ENCODE data around the gene TMEM63C.

DNA sequence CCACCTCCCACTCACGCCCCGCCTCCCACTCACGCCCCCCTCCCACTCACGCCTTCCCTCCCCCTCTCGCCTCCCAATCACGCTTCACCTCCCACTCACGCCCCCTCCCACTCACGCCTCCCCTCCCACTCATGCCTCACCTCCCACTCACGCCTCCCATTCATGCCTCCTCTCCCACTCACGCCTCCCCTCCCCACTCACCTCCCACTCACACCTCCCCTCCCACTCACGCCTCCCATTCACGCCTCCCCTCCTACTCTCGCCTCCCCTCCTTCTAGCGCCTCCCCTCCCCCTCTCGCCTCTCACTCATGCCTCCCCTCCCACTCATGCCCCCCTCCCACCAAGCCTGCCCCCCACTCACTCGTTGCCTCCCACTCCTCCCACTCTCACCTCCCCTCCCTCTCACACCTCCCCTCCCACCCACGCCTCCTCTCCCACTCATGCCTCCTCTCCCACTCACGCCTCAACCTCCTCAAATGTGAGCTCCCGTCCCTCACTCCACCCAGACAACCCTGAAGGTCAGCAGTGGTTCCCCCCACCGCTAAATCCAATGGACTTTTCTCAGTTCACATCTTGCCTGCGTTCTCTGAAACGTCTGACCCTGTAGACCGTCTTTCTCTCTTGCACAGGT is 39.8 kb downstream of the TMEM63C start:
- TF ChIP-seq, protein P1, sequence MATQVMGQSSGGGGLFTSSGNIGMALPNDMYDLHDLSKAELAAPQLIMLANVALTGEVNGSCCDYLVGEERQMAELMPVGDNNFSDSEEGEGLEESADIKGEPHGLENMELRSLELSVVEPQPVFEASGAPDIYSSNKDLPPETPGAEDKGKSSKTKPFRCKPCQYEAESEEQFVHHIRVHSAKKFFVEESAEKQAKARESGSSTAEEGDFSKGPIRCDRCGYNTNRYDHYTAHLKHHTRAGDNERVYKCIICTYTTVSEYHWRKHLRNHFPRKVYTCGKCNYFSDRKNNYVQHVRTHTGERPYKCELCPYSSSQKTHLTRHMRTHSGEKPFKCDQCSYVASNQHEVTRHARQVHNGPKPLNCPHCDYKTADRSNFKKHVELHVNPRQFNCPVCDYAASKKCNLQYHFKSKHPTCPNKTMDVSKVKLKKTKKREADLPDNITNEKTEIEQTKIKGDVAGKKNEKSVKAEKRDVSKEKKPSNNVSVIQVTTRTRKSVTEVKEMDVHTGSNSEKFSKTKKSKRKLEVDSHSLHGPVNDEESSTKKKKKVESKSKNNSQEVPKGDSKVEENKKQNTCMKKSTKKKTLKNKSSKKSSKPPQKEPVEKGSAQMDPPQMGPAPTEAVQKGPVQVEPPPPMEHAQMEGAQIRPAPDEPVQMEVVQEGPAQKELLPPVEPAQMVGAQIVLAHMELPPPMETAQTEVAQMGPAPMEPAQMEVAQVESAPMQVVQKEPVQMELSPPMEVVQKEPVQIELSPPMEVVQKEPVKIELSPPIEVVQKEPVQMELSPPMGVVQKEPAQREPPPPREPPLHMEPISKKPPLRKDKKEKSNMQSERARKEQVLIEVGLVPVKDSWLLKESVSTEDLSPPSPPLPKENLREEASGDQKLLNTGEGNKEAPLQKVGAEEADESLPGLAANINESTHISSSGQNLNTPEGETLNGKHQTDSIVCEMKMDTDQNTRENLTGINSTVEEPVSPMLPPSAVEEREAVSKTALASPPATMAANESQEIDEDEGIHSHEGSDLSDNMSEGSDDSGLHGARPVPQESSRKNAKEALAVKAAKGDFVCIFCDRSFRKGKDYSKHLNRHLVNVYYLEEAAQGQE (IDR thresholded peaks at IDR 0.05; ENCODE audit: borderline replicate concordance) = no peak
- TF ChIP-seq, protein P2, sequence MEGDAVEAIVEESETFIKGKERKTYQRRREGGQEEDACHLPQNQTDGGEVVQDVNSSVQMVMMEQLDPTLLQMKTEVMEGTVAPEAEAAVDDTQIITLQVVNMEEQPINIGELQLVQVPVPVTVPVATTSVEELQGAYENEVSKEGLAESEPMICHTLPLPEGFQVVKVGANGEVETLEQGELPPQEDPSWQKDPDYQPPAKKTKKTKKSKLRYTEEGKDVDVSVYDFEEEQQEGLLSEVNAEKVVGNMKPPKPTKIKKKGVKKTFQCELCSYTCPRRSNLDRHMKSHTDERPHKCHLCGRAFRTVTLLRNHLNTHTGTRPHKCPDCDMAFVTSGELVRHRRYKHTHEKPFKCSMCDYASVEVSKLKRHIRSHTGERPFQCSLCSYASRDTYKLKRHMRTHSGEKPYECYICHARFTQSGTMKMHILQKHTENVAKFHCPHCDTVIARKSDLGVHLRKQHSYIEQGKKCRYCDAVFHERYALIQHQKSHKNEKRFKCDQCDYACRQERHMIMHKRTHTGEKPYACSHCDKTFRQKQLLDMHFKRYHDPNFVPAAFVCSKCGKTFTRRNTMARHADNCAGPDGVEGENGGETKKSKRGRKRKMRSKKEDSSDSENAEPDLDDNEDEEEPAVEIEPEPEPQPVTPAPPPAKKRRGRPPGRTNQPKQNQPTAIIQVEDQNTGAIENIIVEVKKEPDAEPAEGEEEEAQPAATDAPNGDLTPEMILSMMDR (IDR thresholded peaks at IDR 0.05; ENCODE audit: poor library complexity, severe bottlenecking) = no peak
- TF ChIP-seq SMC3 (conservative IDR thresholded peaks at IDR 0.05; ENCODE audit: poor library complexity) (no peak), EZH2 (IDR thresholded peaks at IDR 0.05; ENCODE audit: borderline replicate concordance, insufficient read depth, low read length, poor library complexity, severe bottlenecking) (no peak)

All from neural cell (in vitro differentiated cells).